GM12864 (cell line): ENCODE results near the gene LASP1.
A peak's percentile ranks its signal among the peaks of the same experiment; 100 is the strongest.

Experiments
- DNase-seq: peaks from one replicate; pipeline ENCODE4 v3.0.0-alpha.2; 2011; ENCODE audit warnings: low read depth
- H3K4me3 ChIP-seq: 2 replicates; pipeline ENCODE4 v1.5.1; 2011; ENCODE audit warnings: mild to moderate bottlenecking, low read depth, low read length, control low read depth
- CTCF ChIP-seq: IDR thresholded peaks from 2 replicates; pipeline ENCODE4 v1.5.1; 2011; ENCODE audit warnings: low read depth, mild to moderate bottlenecking, moderate library complexity, low read length, control low read depth, inconsistent platforms; ENCODE audit errors: missing control alignments

Gene LASP1

GRCh38 chr17:38869526-38870258, at the start of gene LASP1:
Gene LASP1, plus strand, starts transcription at chr17:38870058. Its CDS starts 132 bp downstream, at chr17:38870190.
- peak within 1 kb of the TSS; percentile 99 for H3K4me3 ChIP-seq
- no peak for TF ChIP-seq CTCF
- no peak for DNase-seq

- TF ChIP-seq CTCF, result no peak
- H3K4me3 ChIP-seq, result peak within 1 kb of the TSS; percentile 88
- peak; percentile 91 for DNase-seq
Observed at GRCh38 chr17:38824899-38825761, 44.7 kb upstream of the LASP1 start, which contains the start of gene CWC25. Gene CWC25, minus strand, starts transcription at chr17:38825321. Its CDS starts 138 bp downstream, at chr17:38825183.

- H3K4me3 ChIP-seq, result peak overlapping the region; percentile 88
- DNase-seq, result no peak
- TF ChIP-seq CTCF, result no peak
Observed at GRCh38 chr17:38825762-38826247, 44.1 kb upstream of the LASP1 start.

- DNase-seq, result no peak
- no peak overlapping the region for H3K4me3 ChIP-seq
- no peak for TF ChIP-seq CTCF
Observed at GRCh38 chr17:38844261-38844757, 25.5 kb upstream of the LASP1 start.

- no peak overlapping the region for H3K4me3 ChIP-seq
- no peak for TF ChIP-seq CTCF
- DNase-seq, result no peak
Observed at GRCh38 chr17:38848557-38848891, 21.3 kb upstream of the LASP1 start.

GRCh38 chr17:38848939-38849605, 20.8 kb upstream of the LASP1 start:
- DNase-seq, result no peak
- TF ChIP-seq CTCF, result no peak
- H3K4me3 ChIP-seq, result no peak overlapping the region
